ENCODE measurements around the gene IQGAP2.
A peak's percentile ranks its signal among the peaks of the same experiment; 100 is the strongest.

IQGAP2 gene

GRCh38 chr5:76693141-76693540, 290.1 kb downstream of the IQGAP2 start:
- intact Hi-C loops (cut with DNase I): no loop called here
- no peak for DNase-seq

DNA sequence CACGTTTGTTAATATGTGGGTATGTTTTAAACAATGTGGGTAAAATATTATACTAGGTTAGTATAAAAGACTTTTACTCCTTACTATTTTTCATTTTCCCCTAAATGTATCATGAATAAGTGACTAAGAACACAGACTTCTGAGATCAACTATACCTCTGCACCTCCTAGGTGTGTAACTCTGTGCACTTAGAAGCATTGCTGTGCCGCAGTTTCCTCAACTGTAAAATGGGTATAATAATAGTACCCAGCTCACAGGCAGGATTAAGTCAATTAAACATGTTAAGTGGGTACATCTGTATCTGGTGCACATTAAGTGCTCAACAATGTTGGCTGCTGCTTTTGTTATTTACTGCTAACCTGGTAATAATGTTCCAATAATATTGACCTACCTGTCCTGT, 291.2 kb downstream of the IQGAP2 start:
- intact Hi-C loops (cut with DNase I): no loop called here

DNA sequence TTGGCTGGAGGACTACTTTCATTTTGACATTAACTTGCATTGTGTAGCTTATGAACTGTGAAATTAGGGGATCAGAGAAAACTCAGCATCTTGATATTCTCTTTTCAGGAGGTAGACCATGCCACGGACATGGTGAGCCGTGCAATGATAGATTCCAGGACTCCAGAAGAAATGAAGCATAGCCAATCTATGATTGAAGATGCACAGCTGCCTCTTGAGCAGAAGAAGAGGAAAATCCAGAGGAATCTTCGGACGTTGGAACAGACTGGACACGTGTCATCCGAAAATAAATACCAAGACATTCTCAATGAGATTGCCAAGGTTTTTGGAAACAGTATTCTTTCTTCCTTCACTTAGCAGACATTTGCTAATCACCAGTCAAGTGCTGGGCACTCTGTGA, 292.3 kb downstream of the IQGAP2 start:
- intact Hi-C loops (cut with DNase I): no loop called here

More for the DNA sequence above, 291.2 kb downstream of the IQGAP2 start:
- DNase-seq: no peak

GRCh38 chr5:76696251-76696650, 293.2 kb downstream of the IQGAP2 start:
- intact Hi-C loops (cut with DNase I): no loop called here

More for the DNA sequence above, 292.3 kb downstream of the IQGAP2 start:
- no peak for DNase-seq

GRCh38 chr5:76697670-76698069, 294.6 kb downstream of the IQGAP2 start:
- no peak for DNase-seq
- intact Hi-C loops (cut with DNase I): no loop called here

More at GRCh38 chr5:76696251-76696650, 293.2 kb downstream of the IQGAP2 start:
- no peak for DNase-seq

DNA sequence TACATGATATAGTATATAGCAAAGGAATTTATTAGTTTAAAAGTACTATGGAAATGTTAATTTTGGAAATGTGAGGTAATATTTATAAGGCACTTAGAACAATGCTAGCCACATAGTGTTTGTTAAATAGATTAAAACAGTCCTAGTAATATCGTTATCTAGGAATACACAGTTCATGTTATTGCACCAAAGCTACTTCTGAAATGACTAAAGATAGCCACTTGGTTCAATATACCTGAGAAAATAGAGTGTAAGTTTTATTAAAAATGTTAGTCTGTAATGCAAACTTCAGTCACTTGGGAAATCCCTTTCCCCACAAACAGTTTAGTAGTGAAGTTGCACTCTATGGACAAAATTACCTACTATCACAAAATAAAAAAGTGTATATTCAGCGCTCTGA, 297.5 kb downstream of the IQGAP2 start:
- no peak for DNase-seq
- intact Hi-C loops (cut with DNase I): no loop called here

DNA sequence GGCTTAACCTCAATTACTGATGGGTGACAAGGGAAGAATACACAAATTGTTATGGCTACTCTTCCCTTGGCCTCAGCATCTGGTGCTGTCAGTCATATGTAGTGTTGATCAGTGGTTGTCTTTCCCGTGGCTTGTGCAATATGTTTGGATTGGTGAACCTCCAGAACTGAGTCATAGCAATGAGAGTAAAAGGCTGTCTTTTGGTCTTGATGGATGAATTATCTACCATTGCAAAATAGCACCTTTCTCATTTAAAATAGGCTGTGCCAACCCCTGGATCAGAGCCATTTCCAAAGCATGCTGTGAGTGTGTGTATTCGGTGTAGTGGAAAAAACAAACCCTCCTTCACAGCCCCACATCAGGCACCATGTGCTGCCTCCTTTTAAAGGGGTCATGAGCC, 298.2 kb downstream of the IQGAP2 start:
- no peak for DNase-seq
- intact Hi-C loops (cut with DNase I): no loop called here

GRCh38 chr5:76703707-76704106, 300.6 kb downstream of the IQGAP2 start:
- intact Hi-C loops (cut with DNase I): no loop called here
- DNase-seq: no peak

- no peak for DNase-seq
- intact Hi-C loops (cut with DNase I): no loop called here
Observed at GRCh38 chr5:76704131-76704663, 301.1 kb downstream of the IQGAP2 start.

DNA sequence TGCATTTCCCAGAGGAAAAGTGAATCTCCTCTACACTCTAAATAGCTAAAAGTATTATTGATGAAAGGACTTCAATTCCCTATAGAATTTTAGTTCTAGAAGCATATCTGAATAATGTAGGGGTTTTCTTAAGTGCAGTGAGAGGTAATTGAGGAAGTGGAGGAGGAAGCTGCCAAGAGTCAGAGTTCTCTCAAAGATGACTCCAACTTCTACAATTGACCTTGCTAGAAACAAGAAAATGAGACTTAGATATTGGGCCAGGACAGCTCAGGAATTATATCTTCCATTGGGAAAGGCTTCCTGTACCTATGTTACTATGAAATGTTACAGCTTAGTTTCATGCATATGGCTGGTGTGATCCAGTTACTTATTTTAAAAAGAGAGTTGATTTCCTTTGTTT, 302.5 kb downstream of the IQGAP2 start:
- intact Hi-C loops (cut with DNase I): no loop called here
- DNase-seq: no peak

GRCh38 chr5:76709762-76710161, 306.7 kb downstream of the IQGAP2 start:
- DNase-seq: no peak
- intact Hi-C loops (cut with DNase I): no loop called here

GRCh38 chr5:76710991-76711390, 307.9 kb downstream of the IQGAP2 start:
- DNase-seq: no peak
- intact Hi-C loops (cut with DNase I): no loop called here

- peak in 1 of 10 donors; percentile 63 for DNase-seq
- intact Hi-C loops (cut with DNase I): no loop called here
Observed at GRCh38 chr5:76714751-76715485, 311.8 kb downstream of the IQGAP2 start.

DNA sequence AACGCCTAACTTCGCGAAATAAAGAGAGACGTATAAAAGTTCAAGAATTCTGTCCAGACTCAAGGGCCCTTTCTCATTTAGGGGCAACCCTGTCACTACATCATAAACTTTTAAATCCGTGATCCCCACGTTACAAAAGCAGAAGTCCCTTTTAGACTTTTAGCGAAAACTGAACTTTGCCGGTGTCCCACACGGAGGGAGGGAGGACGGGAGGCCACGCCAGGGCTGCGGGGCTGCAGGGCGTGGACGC, 312.3 kb downstream of the IQGAP2 start:
- intact Hi-C loops (cut with DNase I): no loop called here
- no peak for DNase-seq

DNA sequence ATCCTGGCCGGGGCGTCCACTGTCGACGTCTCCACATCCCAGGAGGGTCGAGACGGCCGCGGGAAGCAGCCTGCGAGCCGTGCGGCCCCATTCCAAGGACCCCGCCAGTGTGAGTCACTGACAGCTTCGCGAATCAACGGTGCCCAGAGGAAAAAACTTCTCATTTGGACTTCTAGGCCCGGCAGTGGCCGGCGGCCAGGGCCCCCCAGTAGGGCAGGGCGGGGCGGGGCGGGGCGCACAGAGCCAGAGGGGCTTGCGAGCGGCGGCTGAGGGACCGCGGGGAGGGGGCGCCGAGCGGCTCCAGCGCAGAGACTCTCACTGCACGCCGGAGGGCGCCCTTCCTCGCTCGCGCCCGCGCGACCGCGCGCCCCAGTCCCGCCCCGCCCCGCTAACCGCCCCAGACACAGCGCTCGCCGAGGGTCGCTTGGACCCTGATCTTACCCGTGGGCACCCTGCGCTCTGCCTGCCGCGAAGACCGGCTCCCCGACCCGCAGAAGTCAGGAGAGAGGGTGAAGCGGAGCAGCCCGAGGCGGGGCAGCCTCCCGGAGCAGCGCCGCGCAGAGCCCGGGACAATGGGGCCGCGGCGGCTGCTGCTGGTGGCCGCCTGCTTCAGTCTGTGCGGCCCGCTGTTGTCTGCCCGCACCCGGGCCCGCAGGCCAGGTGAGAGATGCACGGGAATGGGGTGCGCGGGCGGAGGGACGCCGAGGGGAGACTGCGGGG, 312.8 kb downstream of the IQGAP2 start, which contains the start of gene F2R:
TSS of gene F2R (plus strand) at position 391 of the 720 bp plus-strand sequence. CDS start at position 573, 182 bp downstream.
- peak in 1 of 10 donors; percentile 63 for DNase-seq

DNA sequence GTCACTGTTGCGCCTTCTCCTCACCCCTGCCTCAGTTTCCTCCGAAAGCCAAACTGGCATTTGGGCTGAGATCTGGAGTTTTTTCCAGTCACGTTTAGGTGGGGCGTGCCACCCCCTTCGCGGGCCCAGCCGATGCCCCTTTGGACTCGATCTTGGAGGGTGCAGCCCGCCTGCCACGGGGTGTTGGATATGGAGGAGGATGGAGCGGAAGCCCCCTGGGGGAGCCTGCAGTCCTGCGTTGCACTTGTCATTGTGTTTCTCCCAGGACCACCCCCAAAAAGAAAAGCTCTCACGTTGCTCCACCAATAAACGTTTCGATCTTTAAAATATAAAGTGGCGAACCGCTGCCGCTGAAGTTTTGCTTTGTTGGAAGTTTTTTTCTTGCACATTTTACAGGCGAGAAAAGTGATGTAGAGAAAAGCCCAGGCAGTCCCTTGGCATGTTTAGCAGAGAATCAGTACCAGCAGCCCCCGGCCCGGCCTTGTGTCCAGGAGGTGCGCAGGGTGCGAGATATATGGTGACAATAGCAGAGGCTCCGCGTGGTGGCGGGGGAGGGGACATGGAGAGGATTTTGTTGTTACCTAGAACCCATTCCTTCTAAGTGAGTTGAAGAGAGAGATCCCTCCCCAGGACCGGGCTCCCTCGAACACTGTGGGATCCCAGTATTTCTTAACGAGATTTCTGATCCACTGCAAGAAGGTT, 313.5 kb downstream of the IQGAP2 start:
- DNase-seq: peak in 2 of 10 donors; percentile 68 to 86
- intact Hi-C loops (cut with DNase I): no loop called here

More for the DNA sequence above, 312.8 kb downstream of the IQGAP2 start, which contains the start of gene F2R:
- intact Hi-C loops (cut with DNase I): no loop called here

- intact Hi-C loops (cut with DNase I): no loop called here
- DNase-seq: no peak
Observed at GRCh38 chr5:76717222-76718083, 314.4 kb downstream of the IQGAP2 start.

- no peak for DNase-seq
- intact Hi-C loops (cut with DNase I): no loop called here
Observed at GRCh38 chr5:76718381-76718832, 315.3 kb downstream of the IQGAP2 start.

DNA sequence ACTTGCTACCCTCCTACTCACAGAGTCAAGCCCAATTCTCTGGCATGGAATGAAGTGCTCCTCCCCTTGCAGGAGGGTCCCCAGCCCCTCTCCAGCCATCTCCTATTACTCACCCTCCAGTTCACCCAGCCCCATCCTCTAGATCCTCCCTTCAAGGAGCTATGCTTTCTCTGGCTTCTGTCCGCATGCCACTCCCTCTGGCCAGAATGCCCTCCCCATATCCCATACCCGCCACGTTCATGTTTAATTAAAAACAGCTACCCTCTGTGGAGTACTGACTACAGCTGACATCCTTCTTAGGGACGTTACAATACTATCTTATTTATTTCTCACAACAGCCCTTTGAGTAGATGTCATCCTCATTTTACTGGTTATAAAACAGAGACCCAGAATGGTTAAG, 315.8 kb downstream of the IQGAP2 start:
- intact Hi-C loops (cut with DNase I): no loop called here
- no peak for DNase-seq

GRCh38 chr5:76720988-76721569, 318.0 kb downstream of the IQGAP2 start:
- intact Hi-C loops (cut with DNase I): no loop called here
- DNase-seq: no peak

Data from posterior cingulate gyrus (tissue), 11 donors.